RCC 7860 (cell line): ENCODE data around the gene TMEM151B.

Source experiments
- DNase-seq: peaks from one replicate; pipeline ENCODE4 v3.0.0-alpha.2; 2015; ENCODE audit warnings: low spot score
- FAIRE-seq: peaks from 2 replicates; lab custom pipeline; 2012; peaks lifted over from hg19 to GRCh38; lab: Jason Lieb, UNC

Gene TMEM151B

DNA sequence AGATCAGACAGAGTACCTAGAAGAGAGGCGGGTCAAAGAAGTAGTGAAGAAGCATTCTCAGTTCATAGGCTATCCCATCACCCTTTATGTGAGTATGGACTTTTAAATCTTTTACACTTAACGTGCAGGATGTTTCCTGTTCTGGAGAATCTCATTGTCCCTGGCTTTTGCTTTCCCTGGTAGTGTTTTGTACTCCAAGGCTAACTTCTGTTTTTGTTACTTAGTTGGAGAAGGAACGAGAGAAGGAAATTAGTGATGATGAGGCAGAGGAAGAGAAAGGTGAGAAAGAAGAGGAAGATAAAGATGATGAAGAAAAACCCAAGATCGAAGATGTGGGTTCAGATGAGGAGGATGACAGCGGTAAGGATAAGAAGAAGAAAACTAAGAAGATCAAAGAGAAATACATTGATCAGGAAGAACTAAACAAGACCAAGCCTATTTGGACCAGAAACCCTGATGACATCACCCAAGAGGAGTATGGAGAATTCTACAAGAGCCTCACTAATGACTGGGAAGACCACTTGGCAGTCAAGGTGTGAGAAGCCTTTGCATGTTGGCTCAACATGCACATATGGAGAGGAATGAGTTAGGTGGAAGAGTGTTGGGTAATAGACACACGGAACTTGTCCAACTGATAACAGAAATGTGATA lies 20.1 kb upstream of the TMEM151B start:
- no peak for DNase-seq
- FAIRE-seq: no peak

DNA sequence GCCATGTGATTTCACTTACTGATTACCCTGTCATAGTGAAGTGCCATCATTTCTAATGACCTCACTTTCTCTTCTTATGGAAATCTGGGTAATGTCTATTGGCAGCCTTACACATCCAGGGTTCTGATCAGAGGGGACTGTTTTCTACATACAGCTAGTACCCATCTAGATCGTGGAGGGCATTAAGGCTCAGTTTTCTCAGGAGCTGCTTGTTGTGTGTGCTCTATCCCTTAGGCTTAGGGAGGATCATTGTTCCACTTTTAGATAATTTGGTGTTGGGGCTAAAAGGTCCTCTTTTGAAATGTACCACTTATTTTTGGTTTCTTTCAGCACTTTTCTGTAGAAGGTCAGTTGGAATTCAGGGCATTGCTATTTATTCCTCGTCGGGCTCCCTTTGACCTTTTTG lies 19.5 kb upstream of the TMEM151B start:
- no peak for FAIRE-seq
- DNase-seq: no peak

DNA sequence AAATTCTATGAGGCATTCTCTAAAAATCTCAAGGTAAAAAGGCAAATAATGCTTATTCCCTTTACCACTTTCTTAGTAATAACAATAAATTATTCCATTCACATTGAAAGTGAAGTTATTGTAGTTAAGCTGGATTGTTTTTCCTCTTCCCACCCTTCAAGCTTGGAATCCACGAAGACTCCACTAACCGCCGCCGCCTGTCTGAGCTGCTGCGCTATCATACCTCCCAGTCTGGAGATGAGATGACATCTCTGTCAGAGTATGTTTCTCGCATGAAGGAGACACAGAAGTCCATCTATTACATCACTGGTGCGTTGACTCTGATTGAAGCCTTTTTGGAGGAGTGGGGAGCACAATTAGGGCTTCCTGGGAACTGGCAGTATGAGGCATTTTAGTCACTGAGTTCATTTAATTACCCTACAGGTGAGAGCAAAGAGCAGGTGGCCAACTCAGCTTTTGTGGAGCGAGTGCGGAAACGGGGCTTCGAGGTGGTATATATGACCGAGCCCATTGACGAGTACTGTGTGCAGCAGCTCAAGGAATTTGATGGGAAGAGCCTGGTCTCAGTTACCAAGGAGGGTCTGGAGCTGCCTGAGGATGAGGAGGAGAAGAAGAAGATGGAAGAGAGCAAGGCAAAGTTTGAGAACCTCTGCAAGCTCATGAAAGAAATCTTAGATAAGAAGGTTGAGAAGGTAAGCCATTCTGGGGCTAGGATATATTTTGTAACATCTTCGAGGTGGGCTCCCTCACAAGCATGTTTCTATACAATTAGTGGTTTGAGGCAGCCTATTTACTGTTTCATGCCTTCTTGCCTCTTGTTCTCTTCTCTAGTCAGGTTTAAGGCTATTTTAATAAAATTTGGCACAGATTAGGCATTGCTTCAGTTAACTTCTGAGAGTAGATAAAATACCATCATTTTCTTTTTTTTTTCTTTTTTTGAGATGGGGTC lies 18.4 kb upstream of the TMEM151B start:
- FAIRE-seq: no peak
- no peak for DNase-seq

DNA sequence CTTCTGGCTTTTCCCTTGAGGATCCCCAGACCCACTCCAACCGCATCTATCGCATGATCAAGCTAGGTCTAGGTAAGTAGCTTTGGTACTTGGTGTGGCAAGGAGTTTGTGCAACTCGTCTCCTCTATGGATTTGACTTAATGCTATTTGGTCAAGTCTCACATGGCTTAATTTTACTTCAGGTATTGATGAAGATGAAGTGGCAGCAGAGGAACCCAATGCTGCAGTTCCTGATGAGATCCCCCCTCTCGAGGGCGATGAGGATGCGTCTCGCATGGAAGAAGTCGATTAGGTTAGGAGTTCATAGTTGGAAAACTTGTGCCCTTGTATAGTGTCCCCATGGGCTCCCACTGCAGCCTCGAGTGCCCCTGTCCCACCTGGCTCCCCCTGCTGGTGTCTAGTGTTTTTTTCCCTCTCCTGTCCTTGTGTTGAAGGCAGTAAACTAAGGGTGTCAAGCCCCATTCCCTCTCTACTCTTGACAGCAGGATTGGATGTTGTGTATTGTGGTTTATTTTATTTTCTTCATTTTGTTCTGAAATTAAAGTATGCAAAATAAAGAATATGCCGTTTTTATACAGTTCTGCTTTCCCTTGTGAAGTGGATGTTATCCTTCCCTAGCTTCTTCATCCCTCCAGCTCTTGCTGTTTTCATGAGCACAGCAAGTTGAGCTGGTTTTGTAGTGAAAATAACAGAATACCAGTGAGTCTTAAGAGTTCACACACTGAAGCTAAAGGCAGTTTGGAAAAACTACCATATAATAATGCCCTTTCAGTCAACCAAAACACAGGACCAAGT lies 16.7 kb upstream of the TMEM151B start:
- DNase-seq (peak; percentile 37), FAIRE-seq (no peak)

DNA sequence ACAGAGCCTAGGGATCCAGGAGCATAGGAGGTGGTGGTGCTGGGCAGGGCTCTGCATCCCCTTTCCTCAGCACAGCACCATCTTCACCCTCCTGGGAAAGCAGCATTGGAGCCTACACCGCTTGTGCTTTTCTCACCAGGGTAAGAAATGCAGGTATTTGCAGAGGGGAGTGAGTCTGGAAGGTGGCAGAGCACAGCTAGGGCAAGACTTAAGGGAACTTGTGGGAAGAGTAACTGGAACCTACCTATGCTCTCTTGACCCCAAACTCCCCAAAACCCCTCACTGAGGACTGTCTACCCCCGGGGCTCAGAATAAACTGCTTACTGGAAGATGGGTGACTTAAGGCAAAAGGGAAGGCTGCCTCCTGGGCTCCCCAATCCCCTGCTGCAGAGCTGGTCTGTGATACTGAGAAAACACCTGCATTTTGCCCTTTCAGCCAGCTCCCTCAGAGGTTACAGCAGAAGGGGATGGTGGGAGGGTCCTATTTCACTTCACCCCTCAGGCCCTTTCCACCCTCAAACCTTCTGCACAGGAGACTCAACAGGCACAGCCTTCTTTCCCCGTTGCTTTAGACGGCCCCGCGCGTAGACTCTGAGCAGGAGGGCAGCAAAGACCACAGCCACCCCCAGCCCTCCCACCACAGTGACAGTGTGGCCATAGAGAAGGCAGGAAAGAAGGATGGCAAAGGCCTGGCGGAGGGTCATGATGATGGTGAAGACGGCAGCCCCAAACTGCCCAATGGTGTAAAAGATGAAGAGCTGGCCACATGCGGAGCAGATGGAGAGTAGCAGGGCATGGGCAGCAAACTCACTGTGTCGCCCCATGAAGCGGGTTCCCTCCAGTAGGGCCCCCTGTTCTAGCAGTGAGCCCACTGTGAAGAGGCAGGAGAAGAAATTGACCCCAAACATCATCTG lies 15.8 kb upstream of the TMEM151B start:
- FAIRE-seq (no peak), DNase-seq (no peak)

DNA sequence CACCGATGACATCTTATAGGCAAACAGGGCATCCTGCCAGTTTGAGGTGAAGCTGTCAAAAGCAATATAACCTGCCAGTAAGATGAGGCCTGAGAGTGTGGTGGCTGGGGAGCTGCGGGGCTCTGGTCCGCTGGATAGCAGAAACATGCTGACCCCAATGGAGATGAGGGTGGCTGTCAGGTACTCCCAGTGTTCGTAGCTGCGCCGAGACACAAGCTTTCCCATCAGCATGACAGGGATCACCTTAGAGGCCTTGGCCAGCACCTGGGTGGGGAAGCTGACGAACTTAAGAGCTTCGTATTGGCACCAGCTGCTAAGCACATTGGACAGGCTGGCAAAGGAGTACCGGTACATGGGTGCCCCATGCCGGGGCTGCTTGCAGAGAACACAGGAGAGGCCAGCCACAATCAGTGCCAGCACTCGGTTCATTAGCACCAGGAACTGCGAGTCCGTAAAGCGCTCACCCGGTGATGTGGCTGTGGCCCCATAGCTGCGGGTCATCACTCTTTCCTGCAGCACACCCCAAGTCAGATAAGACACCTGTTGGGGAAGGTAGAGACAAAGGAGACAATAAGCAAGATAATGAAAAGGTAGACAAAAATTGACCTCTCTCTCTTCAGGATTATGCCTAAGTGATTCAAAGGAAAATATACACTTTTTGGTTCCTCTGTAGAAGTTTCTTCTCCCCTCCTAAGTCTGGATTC lies 15.0 kb upstream of the TMEM151B start:
- FAIRE-seq (no peak), DNase-seq (peak; percentile 23)

DNA sequence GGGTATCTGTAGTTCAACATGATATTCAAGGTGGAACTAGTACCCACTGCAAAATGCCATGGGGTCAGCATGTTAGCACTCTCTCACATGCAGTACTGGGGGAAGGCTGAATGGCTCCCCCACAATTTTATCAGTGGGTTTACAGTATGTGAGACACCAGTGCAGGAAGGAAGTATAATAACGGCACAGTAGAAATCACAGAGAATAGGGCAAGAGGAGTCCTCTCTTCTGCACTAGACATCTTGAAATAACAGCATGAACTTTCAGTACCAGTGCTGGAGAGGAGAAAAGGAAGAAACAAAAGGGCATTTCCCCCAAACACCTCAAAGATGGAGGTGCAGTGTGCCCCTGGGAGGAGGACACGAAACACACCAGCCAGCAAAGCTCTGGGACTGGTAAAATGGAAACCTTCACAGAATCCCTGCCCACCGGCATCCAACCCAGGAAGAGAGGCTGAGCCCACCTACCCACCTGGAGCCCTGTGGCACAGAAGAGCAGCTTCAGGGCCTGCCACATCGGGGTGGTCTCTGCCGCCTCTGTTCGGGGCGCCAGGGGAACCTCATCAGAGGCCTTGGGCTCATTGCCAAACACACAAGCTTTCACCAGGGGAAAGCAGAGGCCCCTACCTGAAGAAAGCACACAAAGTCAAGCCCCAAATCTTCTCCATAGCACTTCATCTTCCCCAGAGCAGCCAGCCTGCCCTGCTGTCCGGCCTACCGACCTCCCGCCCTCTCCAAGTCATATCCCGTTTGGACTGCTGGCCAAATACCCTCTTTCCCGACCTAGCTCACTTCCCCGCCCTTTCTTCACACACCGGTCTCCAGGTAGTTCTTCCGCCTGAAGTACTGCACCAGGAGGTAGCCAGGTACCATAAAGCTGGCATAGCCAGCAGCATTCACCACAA lies 14.1 kb upstream of the TMEM151B start:
- DNase-seq (no peak), FAIRE-seq (no peak)

DNA sequence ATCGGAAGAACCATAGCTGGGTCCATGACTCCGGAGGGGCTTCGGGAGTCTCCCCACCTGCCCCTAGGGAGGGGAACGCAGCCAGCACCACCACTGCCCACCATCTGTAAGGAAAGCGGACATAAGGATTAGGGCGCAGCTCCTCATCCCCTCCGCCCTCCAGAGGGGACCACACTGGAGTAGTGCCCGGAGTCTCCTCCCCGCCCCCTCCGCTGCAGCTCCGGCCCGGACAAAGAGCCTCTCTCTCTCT lies 13.6 kb upstream of the TMEM151B start:
- no peak for FAIRE-seq
- no peak for DNase-seq

DNA sequence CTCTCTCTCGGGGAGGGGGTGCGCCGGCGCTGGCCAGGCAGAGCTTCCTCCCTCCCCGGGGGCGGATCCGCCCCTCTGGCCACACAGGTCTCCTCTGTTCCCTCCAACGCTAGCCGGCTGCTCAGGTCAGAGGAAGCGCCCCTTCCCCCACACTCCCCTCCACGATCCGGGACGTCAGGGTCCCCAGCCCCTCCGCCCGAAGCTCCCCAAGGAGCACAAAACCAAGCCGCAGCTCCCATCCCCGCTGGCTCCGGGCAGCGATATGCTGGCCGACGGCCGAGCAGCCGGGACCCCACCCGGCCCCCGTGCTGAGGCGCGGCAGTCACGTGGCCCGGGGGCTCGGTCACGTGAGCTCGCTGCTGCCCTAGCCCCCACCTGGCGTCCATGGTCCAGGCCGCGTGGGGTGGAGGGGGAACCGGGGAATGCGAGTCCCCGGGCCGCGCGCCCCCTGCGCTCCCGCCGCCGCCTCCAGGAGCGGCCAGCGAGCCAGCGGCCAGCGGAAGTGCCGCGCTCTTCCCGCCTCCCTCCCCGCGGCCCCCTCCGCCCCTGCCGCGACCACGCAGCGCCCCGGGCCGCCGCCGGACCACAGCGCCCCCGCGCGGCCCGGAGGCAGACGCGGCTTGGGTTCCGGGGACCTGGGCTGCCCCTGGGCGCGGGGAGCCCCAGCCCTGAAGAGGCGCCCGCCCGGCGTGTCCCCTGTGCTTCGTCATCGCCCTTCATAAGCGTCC lies 13.1 kb upstream of the TMEM151B start, which contains the start of gene SLC35B2:
TSS of gene SLC35B2 (minus strand) at position 504 of the 728 bp plus-strand sequence. CDS start at position 386, 118 bp downstream.
- no peak for FAIRE-seq
- DNase-seq: peak; percentile 61

DNA sequence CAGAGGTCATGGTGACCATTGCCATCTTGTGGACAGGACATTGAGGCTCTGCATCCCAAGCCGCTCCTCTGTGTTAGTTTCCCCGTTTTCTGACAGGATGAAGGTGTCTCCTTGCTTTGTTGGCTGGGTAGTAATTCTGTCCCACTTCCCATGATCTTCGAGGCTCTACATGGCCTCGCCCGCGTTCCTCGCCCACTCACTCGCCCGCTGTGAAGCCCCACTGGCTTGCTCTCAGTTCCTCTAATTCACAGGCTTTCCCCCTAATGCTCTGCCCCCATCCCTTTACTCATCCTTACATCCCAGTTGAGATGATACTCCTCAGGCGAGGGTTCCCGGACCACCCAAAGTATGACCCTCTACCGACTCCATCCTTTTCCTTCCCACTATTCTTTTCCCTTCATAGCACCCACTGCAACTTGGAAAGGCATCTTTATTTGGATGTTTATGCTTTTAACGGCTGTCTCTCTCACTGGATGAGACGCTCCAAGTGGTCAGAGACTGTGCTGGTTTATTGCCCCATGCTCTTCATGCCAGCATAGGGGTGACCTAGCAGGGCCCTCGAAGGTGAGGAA lies 12.4 kb upstream of the TMEM151B start:
- no peak for DNase-seq
- no peak for FAIRE-seq

DNA sequence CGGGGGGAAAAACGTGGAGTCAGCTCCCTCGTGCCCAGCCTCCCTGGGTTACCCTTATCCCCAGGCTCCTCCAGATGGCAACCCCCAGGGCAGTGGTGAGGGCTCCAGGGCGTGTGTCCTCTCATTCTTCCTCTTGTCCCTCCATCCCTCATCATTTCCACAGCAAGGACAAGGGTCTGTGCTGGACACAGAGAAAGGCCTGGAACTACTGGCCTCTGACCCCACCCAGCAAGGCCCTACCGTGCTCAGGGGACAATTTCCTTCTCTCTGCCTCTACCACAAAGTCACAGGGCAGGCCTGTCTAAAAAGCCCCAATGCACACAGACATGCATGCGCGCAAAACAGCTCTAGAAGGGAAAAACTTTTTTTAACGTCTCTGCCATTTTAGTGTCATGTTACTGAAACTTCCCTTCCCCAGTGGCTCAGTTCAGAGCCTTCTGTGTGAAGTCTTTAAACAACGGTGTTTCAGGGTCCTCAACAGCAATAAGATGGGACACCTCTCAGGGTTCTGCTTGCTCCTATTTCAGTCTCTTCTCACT lies 11.9 kb upstream of the TMEM151B start:
- no peak for FAIRE-seq
- no peak for DNase-seq

DNA sequence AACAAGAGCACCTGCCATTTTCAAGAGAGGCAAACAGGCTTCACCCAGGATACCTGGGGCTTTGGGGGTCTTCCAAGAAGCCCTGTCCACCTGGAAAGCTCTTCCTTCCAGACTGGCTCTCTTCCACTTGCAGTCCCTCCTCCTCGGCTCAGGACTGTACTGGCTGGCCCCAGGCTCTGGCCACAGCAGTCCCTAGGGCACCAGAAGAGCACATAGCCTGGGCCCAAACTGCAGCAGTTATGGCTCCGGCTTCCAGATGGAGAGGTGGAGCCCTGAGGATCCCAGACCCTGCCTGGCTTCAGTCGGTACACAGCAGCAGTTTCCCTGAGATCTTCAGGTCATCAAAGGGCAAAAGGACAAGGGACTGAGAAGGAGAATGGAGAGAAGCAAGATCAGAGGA lies 11.3 kb upstream of the TMEM151B start:
- DNase-seq: no peak
- FAIRE-seq: no peak

DNA sequence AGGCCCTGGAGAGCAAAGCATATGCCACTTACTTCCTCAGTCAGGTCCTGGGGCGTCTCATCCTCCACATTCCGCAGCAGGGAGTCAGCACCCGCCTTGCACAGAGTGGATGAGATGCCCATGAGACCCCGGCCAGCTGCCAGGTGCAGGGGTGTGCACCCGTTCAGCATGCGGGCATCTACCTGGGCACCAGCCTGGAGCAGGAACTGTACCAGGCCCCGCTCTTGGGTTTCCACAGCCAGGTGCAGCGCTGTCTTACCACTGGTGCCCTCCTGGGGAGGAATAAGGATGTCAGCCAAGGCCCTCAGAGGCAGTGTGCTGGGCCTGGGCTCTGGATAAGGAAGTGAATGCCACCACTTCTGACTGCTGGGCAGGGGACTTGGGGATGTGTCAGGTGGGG lies 10.2 kb upstream of the TMEM151B start:
- DNase-seq: no peak
- FAIRE-seq: no peak

DNA sequence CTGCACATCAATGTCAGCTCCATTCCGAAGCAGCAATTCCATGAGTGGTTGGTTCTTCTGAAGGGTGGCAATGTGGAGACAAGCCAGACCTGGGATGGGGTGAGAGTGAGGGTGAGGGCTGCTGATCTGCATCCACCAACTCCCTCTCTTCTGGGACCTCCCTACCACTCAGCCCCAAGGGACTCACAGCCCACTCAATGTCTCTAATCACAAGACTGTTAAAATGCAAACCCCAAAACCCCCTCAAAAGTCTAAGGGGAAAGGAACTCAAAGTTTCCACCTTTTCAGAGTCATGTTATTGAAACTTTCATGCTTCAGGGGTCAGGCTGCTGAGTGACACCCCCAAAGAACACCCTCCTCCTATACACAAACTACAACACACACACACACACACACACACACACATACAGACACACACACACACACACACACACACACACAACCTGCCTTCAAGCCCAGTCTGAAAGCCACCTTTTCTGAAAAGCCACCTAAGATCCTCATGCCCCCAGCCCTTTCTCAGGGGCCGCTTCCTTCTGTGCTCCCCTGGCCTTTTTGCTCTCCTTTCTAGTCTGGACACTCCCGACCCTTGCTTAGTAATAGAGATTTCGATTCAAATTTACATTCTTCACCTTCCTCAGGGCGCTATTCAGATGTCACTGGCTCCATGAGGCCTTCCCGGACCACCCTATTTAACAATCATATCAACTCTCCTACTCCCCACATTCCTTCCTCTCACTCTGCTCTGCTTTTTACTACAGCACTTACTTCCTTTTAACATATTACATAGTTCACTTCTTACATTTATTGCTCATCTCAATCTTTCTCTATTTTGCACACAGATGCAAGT lies 9.6 kb upstream of the TMEM151B start:
- DNase-seq (no peak), FAIRE-seq (no peak)

DNA sequence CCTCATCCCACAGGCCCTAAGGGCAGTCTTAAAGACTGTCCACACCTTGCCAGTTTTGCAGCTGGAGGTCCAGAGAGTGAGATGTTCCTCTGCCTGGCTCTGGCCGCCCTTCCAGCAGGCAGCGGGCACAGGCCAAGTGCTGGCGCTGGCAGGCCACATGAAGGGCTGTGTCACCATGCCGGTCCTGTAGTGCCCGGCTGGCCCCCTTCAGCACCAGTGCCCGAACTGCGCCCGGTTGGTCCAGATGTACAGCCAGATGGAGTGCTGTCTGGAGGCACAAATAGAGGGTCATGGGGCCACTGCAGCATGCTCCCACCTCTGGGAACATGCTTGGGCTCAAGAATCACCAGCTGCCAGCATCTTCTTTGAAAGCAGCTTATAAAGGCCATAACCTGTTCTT lies 8.7 kb upstream of the TMEM151B start:
- DNase-seq (no peak), FAIRE-seq (no peak)

DNA sequence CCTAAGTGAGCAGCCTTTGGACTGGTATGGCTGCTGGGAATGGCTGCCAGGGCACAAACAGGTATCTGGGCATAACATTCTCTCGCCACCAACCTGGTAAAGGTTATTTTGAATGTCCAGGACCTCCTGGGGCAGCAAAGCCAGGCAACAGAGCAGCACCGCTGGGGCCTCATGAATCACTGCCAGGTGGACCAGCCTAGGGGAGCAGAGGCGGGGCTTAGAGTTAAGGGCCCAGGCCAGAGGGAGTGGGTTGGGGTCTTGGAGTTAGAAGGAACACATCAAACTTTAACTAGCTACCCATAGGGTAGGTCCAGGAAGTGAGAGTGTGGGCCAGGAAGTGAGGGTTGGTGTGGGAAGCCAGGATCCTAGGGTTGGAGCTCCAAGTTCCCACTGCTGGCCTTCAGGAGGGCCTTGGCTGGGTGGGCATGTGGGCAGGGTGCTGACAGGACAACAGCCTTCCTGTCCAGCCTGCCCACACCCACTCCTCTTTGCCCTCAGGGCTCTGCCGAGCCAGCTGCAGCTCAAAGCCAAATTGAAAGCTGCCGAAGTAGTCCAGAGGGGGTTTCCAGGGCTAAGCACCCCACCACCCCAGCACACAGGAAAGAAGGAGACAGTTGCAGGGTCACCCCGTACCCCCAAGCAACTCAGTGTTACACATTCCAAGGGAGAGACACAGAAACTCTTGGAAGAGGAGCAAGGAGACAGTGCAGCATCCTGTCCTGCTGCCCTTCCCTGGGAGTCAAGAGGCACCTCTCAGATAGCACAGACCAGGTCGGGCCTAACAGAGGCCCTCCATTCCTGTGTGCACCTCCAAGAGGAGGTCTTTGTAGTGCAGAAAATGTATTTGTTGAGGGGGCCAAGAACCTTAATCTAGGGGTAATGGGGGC lies 7.5 kb upstream of the TMEM151B start:
- no peak for FAIRE-seq
- no peak for DNase-seq
